BLaER1 treated with 17β-estradiol and CSF1 and Interleukin-3, amounts not matched to agents 10 nM and 100 nM (cell line): ENCODE results near the gene LYZL6.
A peak's percentile ranks its signal among the peaks of the same experiment; 100 is the strongest.
"Not testable (repeated sequence)": the region's sequence is repeated elsewhere in the genome, so short reads cannot be mapped to it uniquely, and the experiment has no call there.

Experiments used
- H3K27ac ChIP-seq, 11 experiments: shearing (Covaris generic); formaldehyde crosslinking; 2 replicates each; pipeline ENCODE4 v1.8.1; 2022
- H3K27me3 ChIP-seq, 11 experiments: shearing (Covaris generic); formaldehyde crosslinking; 2 replicates each; pipeline ENCODE4 v1.8.1; 2022
- H3K36me3 ChIP-seq, 11 experiments: shearing (Covaris generic); formaldehyde crosslinking; 2 replicates each; pipeline ENCODE4 v1.8.1; 2022
- H3K4me1 ChIP-seq, 10 experiments: shearing (Covaris generic); formaldehyde crosslinking; 2 replicates each; pipeline ENCODE4 v1.8.1; 2022
- H3K4me2 ChIP-seq, 11 experiments: shearing (Covaris generic); formaldehyde crosslinking; 2 replicates each; pipeline ENCODE4 v1.8.1; 2022
- H3K4me3 ChIP-seq, 10 experiments: shearing (Covaris generic); formaldehyde crosslinking; 2 replicates each; pipeline ENCODE4 v1.8.1; 2022
- H3K9ac ChIP-seq, 11 experiments: shearing (Covaris generic); formaldehyde crosslinking; 2 replicates each; pipeline ENCODE4 v1.8.1; 2022
- H3K9me3 ChIP-seq, 11 experiments: shearing (Covaris generic); formaldehyde crosslinking; replicated peaks in 1 of 11; 2 replicates each; pipeline ENCODE4 v1.8.1; 2022
- H4K20me1 ChIP-seq, 11 experiments: shearing (Covaris generic); formaldehyde crosslinking; 2 replicates each; pipeline ENCODE4 v1.8.1; 2022
- Cebpa-rat ChIP-seq, 11 experiments: shearing (Covaris generic); IDR thresholded peaks; 2 replicates each; pipeline ENCODE4 v1.8.1; 2022

LYZL6 gene

GRCh38 chr17:35963663-35964062, 20.1 kb upstream of the LYZL6 start:
- Histone ChIP-seq H3K4me3 (no peak overlapping the region), H3K36me3 (no peaks in the 10 kb centered on the region), H4K20me1 (no peaks in the 10 kb centered on the region), H3K4me1 (no peaks in the 10 kb centered on the region), H3K9ac (no peak overlapping the region), H3K27ac (no peak overlapping the region), H3K4me2 (no peak overlapping the region), H3K9me3 (no peaks in the 10 kb centered on the region), H3K27me3 (no peaks in the 10 kb centered on the region)
- TF ChIP-seq Cebpa-rat (IDR thresholded peaks at IDR 0.05), result no peak

- H3K9ac ChIP-seq, result no peak overlapping the region
- H3K27me3 ChIP-seq, result no peaks in the 10 kb centered on the region
- no peak overlapping the region for H3K27ac ChIP-seq
- H3K4me3 ChIP-seq, result no peak overlapping the region
- no peaks in the 10 kb centered on the region for H3K36me3 ChIP-seq
- H4K20me1 ChIP-seq, result no peaks in the 10 kb centered on the region
- H3K4me1 ChIP-seq, result no peaks in the 10 kb centered on the region
- H3K9me3 ChIP-seq, result no peaks in the 10 kb centered on the region
- no peak overlapping the region for H3K4me2 ChIP-seq
- TF ChIP-seq Cebpa-rat (IDR thresholded peaks at IDR 0.05), result no peak
These were observed 10.2 kb upstream of the LYZL6 start for GRCh38 chr17:35953720-35954119.

- no peaks in the 10 kb centered on the region for H3K36me3 ChIP-seq
- H3K4me2 ChIP-seq, result no peak overlapping the region
- no peaks in the 10 kb centered on the region for H3K9me3 ChIP-seq
- H3K4me3 ChIP-seq, result no peak overlapping the region
- no peaks in the 10 kb centered on the region for H3K27me3 ChIP-seq
- no peaks in the 10 kb centered on the region for H4K20me1 ChIP-seq
- no peaks in the 10 kb centered on the region for H3K4me1 ChIP-seq
- H3K9ac ChIP-seq, result no peak overlapping the region
- H3K27ac ChIP-seq, result no peak overlapping the region
- no peak for TF ChIP-seq Cebpa-rat (IDR thresholded peaks at IDR 0.05)
These were observed 5.9 kb upstream of the LYZL6 start for GRCh38 chr17:35949401-35949800.

- no peaks in the 10 kb centered on the region for H3K9me3 ChIP-seq
- H3K27me3 ChIP-seq, result no peaks in the 10 kb centered on the region
- no peak overlapping the region for H3K9ac ChIP-seq
- TF ChIP-seq Cebpa-rat (IDR thresholded peaks at IDR 0.05), result peak in 1 of 11 experiments; percentile 31; a peak in 1 of 22 replicates
- no peak overlapping the region for H3K4me2 ChIP-seq
- no peaks in the 10 kb centered on the region for H3K36me3 ChIP-seq
- no peak overlapping the region for H3K27ac ChIP-seq
- no peak overlapping the region for H3K4me3 ChIP-seq
- H4K20me1 ChIP-seq, result no peaks in the 10 kb centered on the region
- H3K4me1 ChIP-seq, result no peaks in the 10 kb centered on the region
These were observed 4.6 kb upstream of the LYZL6 start for GRCh38 chr17:35948092-35948491.

GRCh38 chr17:35947156-35947585, 3.7 kb upstream of the LYZL6 start:
- Histone ChIP-seq H3K27me3 (no peaks in the 10 kb centered on the region), H3K36me3 (no peaks in the 10 kb centered on the region), H3K27ac (no peak overlapping the region), H3K4me3 (no peak overlapping the region), H3K9ac (no peak overlapping the region), H3K4me2 (no peak overlapping the region; a peak in 1 of 22 replicates), H3K4me1 (no peaks in the 10 kb centered on the region), H3K9me3 (no peaks in the 10 kb centered on the region), H4K20me1 (no peaks in the 10 kb centered on the region)
- TF ChIP-seq Cebpa-rat (IDR thresholded peaks at IDR 0.05), result no peak

- no peaks in the 10 kb centered on the region for H3K27me3 ChIP-seq
- H3K9ac ChIP-seq, result no peak overlapping the region
- H3K4me2 ChIP-seq, result no peak overlapping the region
- H3K9me3 ChIP-seq, result no peaks in the 10 kb centered on the region
- H3K36me3 ChIP-seq, result no peaks in the 10 kb centered on the region
- H3K27ac ChIP-seq, result no peak overlapping the region
- no peak for TF ChIP-seq Cebpa-rat (IDR thresholded peaks at IDR 0.05)
- no peaks in the 10 kb centered on the region for H3K4me1 ChIP-seq
- no peaks in the 10 kb centered on the region for H4K20me1 ChIP-seq
- H3K4me3 ChIP-seq, result no peak overlapping the region
These were observed 638 bp upstream of the LYZL6 start for GRCh38 chr17:35944151-35944550.

GRCh38 chr17:35942588-35943186, 826 bp downstream of the LYZL6 start:
- H3K9ac ChIP-seq, result no peak overlapping the region
- no peaks in the 10 kb centered on the region for H3K9me3 ChIP-seq
- no peaks in the 10 kb centered on the region for H3K36me3 ChIP-seq
- no peak overlapping the region for H3K4me2 ChIP-seq
- H3K4me1 ChIP-seq, result no peaks in the 10 kb centered on the region
- no peaks in the 10 kb centered on the region for H4K20me1 ChIP-seq
- no peaks in the 10 kb centered on the region for H3K27me3 ChIP-seq
- no peak overlapping the region for H3K4me3 ChIP-seq
- no peak for TF ChIP-seq Cebpa-rat (IDR thresholded peaks at IDR 0.05)
- H3K27ac ChIP-seq, result no peak overlapping the region

GRCh38 chr17:35938492-35938891, 5.0 kb downstream of the LYZL6 start:
- not testable (repeated sequence) for H3K4me3 ChIP-seq, H4K20me1 ChIP-seq, H3K9me3 ChIP-seq, H3K4me1 ChIP-seq, H3K4me2 ChIP-seq, H3K36me3 ChIP-seq, H3K27ac ChIP-seq, H3K9ac ChIP-seq, H3K27me3 ChIP-seq

- H3K4me2 ChIP-seq, result no peak overlapping the region
- no peak for TF ChIP-seq Cebpa-rat (IDR thresholded peaks at IDR 0.05)
- H3K4me1 ChIP-seq, result peaks cover 0 to 6% (median 3%) of the 10 kb centered on the region in 10 experiments; a peak in 15 of 20 replicates
- H3K36me3 ChIP-seq, result no peaks in the 10 kb centered on the region
- no peaks in the 10 kb centered on the region; a peak in 1 of 22 replicates for H3K9me3 ChIP-seq
- H3K9ac ChIP-seq, result no peak overlapping the region
- H4K20me1 ChIP-seq, result no peaks in the 10 kb centered on the region
- H3K27ac ChIP-seq, result no peak overlapping the region
- no peak overlapping the region for H3K4me3 ChIP-seq
- H3K27me3 ChIP-seq, result no peaks in the 10 kb centered on the region
These were observed 7.5 kb downstream of the LYZL6 start for GRCh38 chr17:35936063-35936462.

- Histone ChIP-seq H3K36me3 (no peaks in the 10 kb centered on the region), H3K4me1 (peaks cover 12 to 19% (median 16%) of the 10 kb centered on the region in 10 experiments), H3K4me2 (no peak overlapping the region), H3K27ac (no peak overlapping the region), H3K9ac (no peak overlapping the region), H3K4me3 (no peak overlapping the region), H3K27me3 (0 out of 22 replicates have a peak, but pooled peaks cover 0 to 4% (median 0%) of the 10 kb centered on the region in 11 experiments), H4K20me1 (no peaks in the 10 kb centered on the region), H3K9me3 (no peaks in the 10 kb centered on the region; a peak in 1 of 22 replicates)
- TF ChIP-seq Cebpa-rat (IDR thresholded peaks at IDR 0.05), result no peak
These were observed 8.8 kb downstream of the LYZL6 start for GRCh38 chr17:35934760-35935159.
